Suprapubic skin (tissue), 4 donors: ENCODE data around the gene CLDN18.

Source experiments
- CTCF ChIP-seq, 2 donors: fragments of 200-600 bp in 1 of 2; fragments of 450-650 bp in 1 of 2; sonication (generic) in 1 of 2; IDR thresholded peaks; one replicate each; pipeline ENCODE4 v1.5.1; 2016 to 2019; ENCODE audit warnings: antibody characterized with exemption in 2 of 2, mild to moderate bottlenecking in 1 of 2, moderate library complexity in 1 of 2
- EP300 ChIP-seq: sonication (generic); formaldehyde crosslinking; IDR thresholded peaks from one replicate; pipeline ENCODE4 v1.6.1; 2017; ENCODE audit warnings: antibody characterized with exemption
- POLR2A ChIP-seq, 2 donors: fragments of 450-650 bp; IDR thresholded peaks; one replicate each; pipeline ENCODE4 v1.6.1; 2017; ENCODE audit warnings: antibody characterized with exemption in 2 of 2, mild to moderate bottlenecking in 2 of 2, moderate library complexity in 2 of 2
- POLR2AphosphoS5 ChIP-seq, 3 donors: sonication (generic); formaldehyde crosslinking; IDR thresholded peaks; one replicate each; pipeline ENCODE4 v1.6.1; 2017; ENCODE audit warnings: antibody characterized with exemption in 3 of 3

- TF ChIP-seq CTCF (IDR thresholded peaks at IDR 0.05) (no peak), POLR2AphosphoS5 (IDR thresholded peaks at IDR 0.05) (no peak), EP300 (no peak), POLR2A (IDR thresholded peaks at IDR 0.05) (no peak)
Observed at GRCh38 chr3:138003069-138003468, 6.9 kb upstream of the CLDN18 start.
